OCI-LY3 (cell line): ENCODE measurements around the gene CELSR3.

Source experiments
- EZH2phosphoT487 ChIP-seq: fragments of 200-600 bp; shearing (Covaris generic); IDR thresholded peaks from 2 replicates; pipeline ENCODE4 v1.6.1; 2018; ENCODE audit warnings: antibody characterized with exemption, mixed run types, low read depth
- TF ChIP-seq, protein P1 (sequence below): fragments of 200-600, 300-600 bp; sonication (generic); IDR thresholded peaks from 2 replicates; pipeline ENCODE4 v1.5.1; 2014; ENCODE audit warnings: antibody characterized with exemption, low read length, low read depth

DNA sequence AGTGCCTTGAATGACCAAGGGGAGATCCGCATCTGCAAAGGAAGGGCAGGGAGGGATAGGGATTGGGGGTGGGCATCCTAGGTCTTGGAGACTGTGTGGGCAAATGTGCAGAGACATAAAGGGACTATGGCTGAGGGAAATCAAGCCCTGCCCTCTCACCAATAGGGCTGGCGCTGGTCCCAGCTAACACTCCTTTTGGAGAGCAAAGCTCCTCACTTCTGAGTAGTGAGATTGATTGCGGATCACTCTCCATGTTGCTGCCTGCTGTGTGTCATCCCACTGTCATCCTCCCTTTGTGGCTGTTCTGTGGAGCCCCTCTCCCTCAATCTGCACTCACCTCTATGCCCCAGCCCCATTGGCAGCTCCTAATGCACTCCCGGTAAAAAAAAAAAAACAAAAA lies 2.2 kb upstream of the CELSR3 start:
- TF ChIP-seq, protein P1, sequence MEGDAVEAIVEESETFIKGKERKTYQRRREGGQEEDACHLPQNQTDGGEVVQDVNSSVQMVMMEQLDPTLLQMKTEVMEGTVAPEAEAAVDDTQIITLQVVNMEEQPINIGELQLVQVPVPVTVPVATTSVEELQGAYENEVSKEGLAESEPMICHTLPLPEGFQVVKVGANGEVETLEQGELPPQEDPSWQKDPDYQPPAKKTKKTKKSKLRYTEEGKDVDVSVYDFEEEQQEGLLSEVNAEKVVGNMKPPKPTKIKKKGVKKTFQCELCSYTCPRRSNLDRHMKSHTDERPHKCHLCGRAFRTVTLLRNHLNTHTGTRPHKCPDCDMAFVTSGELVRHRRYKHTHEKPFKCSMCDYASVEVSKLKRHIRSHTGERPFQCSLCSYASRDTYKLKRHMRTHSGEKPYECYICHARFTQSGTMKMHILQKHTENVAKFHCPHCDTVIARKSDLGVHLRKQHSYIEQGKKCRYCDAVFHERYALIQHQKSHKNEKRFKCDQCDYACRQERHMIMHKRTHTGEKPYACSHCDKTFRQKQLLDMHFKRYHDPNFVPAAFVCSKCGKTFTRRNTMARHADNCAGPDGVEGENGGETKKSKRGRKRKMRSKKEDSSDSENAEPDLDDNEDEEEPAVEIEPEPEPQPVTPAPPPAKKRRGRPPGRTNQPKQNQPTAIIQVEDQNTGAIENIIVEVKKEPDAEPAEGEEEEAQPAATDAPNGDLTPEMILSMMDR: no peak
- no peak for TF ChIP-seq EZH2phosphoT487
